ENCODE data around the gene SUGCT. TPM values are rescaled to one million over a fixed set of nuclear protein-coding genes. Genes with fewer than 3 reads are reported as not detected.

Gene SUGCT
- total RNA-seq, 2 experiments from 2014 or later: 0.95 to 1.2 TPM

GRCh38 chr7:40419806-40420205, 285.0 kb downstream of the SUGCT start:
- no peak overlapping the region for H3K27ac ChIP-seq (ENCODE audit: low read depth in 1 of 2, low read length in 2 of 2)
- H3K27me3 ChIP-seq (ENCODE audit: control insufficient read depth in 1 of 2, insufficient read depth in 2 of 2, low read length in 2 of 2): no peaks in the 10 kb centered on the region
- H3K27ac Mint-ChIP-seq: no peak overlapping the region
- H3K36me3 ChIP-seq (ENCODE audit: insufficient read depth, low read length): no peaks in the 10 kb centered on the region
- ChIA-PET POLR2A (no interaction called here), CTCF (no interaction called here)
- no peaks in the 10 kb centered on the region for H3K36me3 Mint-ChIP-seq (ENCODE audit: low read depth)
- no peaks in the 10 kb centered on the region for H3K27me3 Mint-ChIP-seq
- ATAC-seq (ENCODE audit: poor library complexity) (no peak), DNase-seq (no peak)
- H3K4me1 ChIP-seq (ENCODE audit: insufficient read depth, low read length): no peaks in the 10 kb centered on the region
- no peak overlapping the region for H3K4me3 Mint-ChIP-seq
- no peaks in the 10 kb centered on the region for H3K4me1 Mint-ChIP-seq (ENCODE audit: low read depth)
- intact Hi-C loops (cut with DNase I, micrococcal nuclease): no loop called here
- no peaks in the 10 kb centered on the region for H3K9me3 Mint-ChIP-seq
- no peak for TF ChIP-seq CTCF (IDR thresholded peaks at IDR 0.05)
- no peaks in the 10 kb centered on the region for H3K9me3 ChIP-seq (ENCODE audit: control insufficient read depth in 1 of 2, insufficient read depth in 1 of 2, low read length in 2 of 2)
- H3K4me3 ChIP-seq (ENCODE audit: low read length): no peak overlapping the region

- H3K9me3 Mint-ChIP-seq: no peaks in the 10 kb centered on the region
- CTCF ChIA-PET: no interaction called here
- Histone ChIP-seq H3K36me3 (ENCODE audit: insufficient read depth, low read length) (no peaks in the 10 kb centered on the region), H3K27me3 (ENCODE audit: control insufficient read depth in 1 of 2, insufficient read depth in 2 of 2, low read length in 2 of 2) (no peaks in the 10 kb centered on the region), H3K4me1 (ENCODE audit: insufficient read depth, low read length) (no peaks in the 10 kb centered on the region), H3K27ac (ENCODE audit: low read depth in 1 of 2, low read length in 2 of 2) (no peak overlapping the region), H3K4me3 (ENCODE audit: low read length) (no peak overlapping the region), H3K9me3 (ENCODE audit: control insufficient read depth in 1 of 2, insufficient read depth in 1 of 2, low read length in 2 of 2) (no peaks in the 10 kb centered on the region)
- no peak overlapping the region for H3K27ac Mint-ChIP-seq
- H3K27me3 Mint-ChIP-seq: no peaks in the 10 kb centered on the region
- intact Hi-C loops (cut with DNase I, micrococcal nuclease): no loop called here
- no peak for ATAC-seq (ENCODE audit: poor library complexity)
- no peak for TF ChIP-seq CTCF (IDR thresholded peaks at IDR 0.05)
- no peaks in the 10 kb centered on the region for H3K4me1 Mint-ChIP-seq (ENCODE audit: low read depth)
- DNase-seq: no peak
- H3K4me3 Mint-ChIP-seq: no peak overlapping the region
- H3K36me3 Mint-ChIP-seq (ENCODE audit: low read depth): no peaks in the 10 kb centered on the region
- POLR2A ChIA-PET: no interaction called here
These were observed 286.6 kb downstream of the SUGCT start for GRCh38 chr7:40421433-40421832.

- no peaks in the 10 kb centered on the region for H3K36me3 Mint-ChIP-seq (ENCODE audit: low read depth)
- no peak for TF ChIP-seq CTCF (IDR thresholded peaks at IDR 0.05)
- H3K27ac Mint-ChIP-seq: no peak overlapping the region
- H3K27me3 Mint-ChIP-seq: no peaks in the 10 kb centered on the region
- intact Hi-C loops (cut with DNase I, micrococcal nuclease): no loop called here
- H3K9me3 Mint-ChIP-seq: no peaks in the 10 kb centered on the region
- no peak overlapping the region for H3K4me3 ChIP-seq (ENCODE audit: low read length)
- H3K27me3 ChIP-seq (ENCODE audit: control insufficient read depth in 1 of 2, insufficient read depth in 2 of 2, low read length in 2 of 2): no peaks in the 10 kb centered on the region
- no peaks in the 10 kb centered on the region for H3K36me3 ChIP-seq (ENCODE audit: insufficient read depth, low read length)
- DNase-seq (no peak), ATAC-seq (ENCODE audit: poor library complexity) (no peak)
- no peaks in the 10 kb centered on the region for H3K4me1 Mint-ChIP-seq (ENCODE audit: low read depth)
- CTCF ChIA-PET: no interaction called here
- H3K4me1 ChIP-seq (ENCODE audit: insufficient read depth, low read length): no peaks in the 10 kb centered on the region
- H3K4me3 Mint-ChIP-seq: no peak overlapping the region
- no peak overlapping the region for H3K27ac ChIP-seq (ENCODE audit: low read depth in 1 of 2, low read length in 2 of 2)
- peaks cover 0 to 2% of the 10 kb centered on the region in 2 experiments for H3K9me3 ChIP-seq (ENCODE audit: control insufficient read depth in 1 of 2, insufficient read depth in 1 of 2, low read length in 2 of 2)
- POLR2A ChIA-PET: no interaction called here
These were observed 290.9 kb downstream of the SUGCT start for GRCh38 chr7:40425696-40426095.
